IPS DF 6.9 (cell line): Measurements from ENCODE around the gene SMYD3.

ENCODE experiments used
- DNase-seq: peaks from one replicate; pipeline ENCODE4 v3.0.0-alpha.2; 2013; ENCODE audit warnings: low read depth, low spot score
- H3K27ac ChIP-seq: one replicate; pipeline ENCODE4 v1.5.1; 2013; ENCODE audit warnings: low read length, control low read depth
- H3K27me3 ChIP-seq: 2 replicates; pipeline ENCODE4 v1.6.1; 2013; ENCODE audit warnings: mild to moderate bottlenecking, low read length; ENCODE audit not compliant: control insufficient read depth, insufficient read depth
- H3K36me3 ChIP-seq: 2 replicates; pipeline ENCODE4 v1.6.1; 2013; ENCODE audit warnings: low read length; ENCODE audit not compliant: control insufficient read depth, insufficient read depth
- H3K4me1 ChIP-seq: 2 replicates; pipeline ENCODE4 v1.6.1; 2013; ENCODE audit warnings: low read length; ENCODE audit not compliant: control insufficient read depth, insufficient read depth
- H3K4me3 ChIP-seq: 2 replicates; pipeline ENCODE4 v1.5.1; 2013; ENCODE audit warnings: mild to moderate bottlenecking, low read length
- H3K9me3 ChIP-seq: 2 replicates; pipeline ENCODE4 v1.6.1; 2013; ENCODE audit warnings: low read length, inconsistent platforms; ENCODE audit not compliant: control insufficient read depth, insufficient read depth
- WGBS: extraction: QIAGEN DNeasy Blood & Tissue Kit; methylation state at CpG from one replicate; pipeline ENCODE4 v1.1.7; 2013; ENCODE audit warnings: mixed read lengths, missing lambda C conversion rate; ENCODE audit not compliant: insufficient read length, insufficient coverage; 5-methylcytosine and 5-hydroxymethylcytosine counted together

Gene SMYD3

GRCh38 chr1:246219508-246220030 lies 287.5 kb downstream of the SMYD3 start:
- Histone ChIP-seq H3K36me3 (no peaks in the 10 kb centered on the region), H3K4me3 (no peak overlapping the region), H3K27ac (no peak overlapping the region), H3K27me3 (no peaks in the 10 kb centered on the region), H3K9me3 (no peaks in the 10 kb centered on the region), H3K4me1 (peaks cover 3% of the 10 kb centered on the region; the same call in 1 of the 2 replicates)
- WGBS = no CpG with 5 or more reads among the region's 11 CpGs
- no peak for DNase-seq

GRCh38 chr1:246218686-246219085 lies 288.4 kb downstream of the SMYD3 start:
- DNase-seq = no peak
- H3K4me3 ChIP-seq = no peak overlapping the region
- H3K27ac ChIP-seq = no peak overlapping the region
- H3K4me1 ChIP-seq = peaks cover 3% of the 10 kb centered on the region; the same call in 1 of the 2 replicates
- WGBS = no CpG with 5 or more reads among the region's 2 CpGs
- H3K27me3 ChIP-seq = no peaks in the 10 kb centered on the region
- no peaks in the 10 kb centered on the region for H3K36me3 ChIP-seq
- H3K9me3 ChIP-seq = no peaks in the 10 kb centered on the region

GRCh38 chr1:246216906-246217305 lies 290.2 kb downstream of the SMYD3 start:
- Histone ChIP-seq H3K4me1 (peaks cover 3% of the 10 kb centered on the region; the same call in 1 of the 2 replicates), H3K27me3 (no peaks in the 10 kb centered on the region), H3K9me3 (no peaks in the 10 kb centered on the region), H3K36me3 (no peaks in the 10 kb centered on the region), H3K27ac (no peak overlapping the region), H3K4me3 (no peak overlapping the region)
- no peak for DNase-seq

- Histone ChIP-seq H3K27me3 (no peaks in the 10 kb centered on the region), H3K36me3 (no peaks in the 10 kb centered on the region), H3K27ac (no peak overlapping the region), H3K4me3 (no peak overlapping the region), H3K4me1 (peaks cover 3% of the 10 kb centered on the region; the same call in 1 of the 2 replicates), H3K9me3 (no peaks in the 10 kb centered on the region)
- no CpG with 5 or more reads among the region's 4 CpGs for WGBS
- DNase-seq = no peak
Observed at GRCh38 chr1:246215510-246215903, 291.6 kb downstream of the SMYD3 start.

GRCh38 chr1:246214708-246215509 lies 292.2 kb downstream of the SMYD3 start:
- Histone ChIP-seq H3K27me3 (no peaks in the 10 kb centered on the region), H3K9me3 (no peaks in the 10 kb centered on the region), H3K4me1 (peaks cover 3% of the 10 kb centered on the region; the same call in 1 of the 2 replicates), H3K4me3 (no peak overlapping the region), H3K36me3 (no peaks in the 10 kb centered on the region), H3K27ac (no peak overlapping the region)
- no CpG with 5 or more reads among the region's 9 CpGs for WGBS
- DNase-seq = no peak

GRCh38 chr1:246213947-246214346 lies 293.1 kb downstream of the SMYD3 start:
- H3K4me1 ChIP-seq = no peaks in the 10 kb centered on the region
- no CpG with 5 or more reads among the region's 1 CpG for WGBS

GRCh38 chr1:246213502-246213901 lies 293.6 kb downstream of the SMYD3 start:
- DNase-seq = no peak
- Histone ChIP-seq H3K4me3 (no peak overlapping the region), H3K27ac (no peak overlapping the region), H3K36me3 (no peaks in the 10 kb centered on the region), H3K27me3 (no peaks in the 10 kb centered on the region), H3K4me1 (no peaks in the 10 kb centered on the region), H3K9me3 (no peaks in the 10 kb centered on the region)
- WGBS = no CpG with 5 or more reads among the region's 3 CpGs

More at GRCh38 chr1:246213947-246214346, 293.1 kb downstream of the SMYD3 start:
- Histone ChIP-seq H3K27ac (no peak overlapping the region), H3K27me3 (no peaks in the 10 kb centered on the region), H3K4me3 (no peak overlapping the region), H3K36me3 (no peaks in the 10 kb centered on the region), H3K9me3 (no peaks in the 10 kb centered on the region)
- no peak for DNase-seq

GRCh38 chr1:246213036-246213435 lies 294.0 kb downstream of the SMYD3 start:
- H3K27ac ChIP-seq = no peak overlapping the region
- WGBS = no CpG with 5 or more reads among the region's 3 CpGs
- no peaks in the 10 kb centered on the region for H3K27me3 ChIP-seq
- no peaks in the 10 kb centered on the region for H3K4me1 ChIP-seq
- no peaks in the 10 kb centered on the region for H3K36me3 ChIP-seq
- no peak overlapping the region for H3K4me3 ChIP-seq
- H3K9me3 ChIP-seq = no peaks in the 10 kb centered on the region
- DNase-seq = no peak

- Histone ChIP-seq H3K27me3 (no peaks in the 10 kb centered on the region), H3K9me3 (no peaks in the 10 kb centered on the region), H3K27ac (no peak overlapping the region), H3K36me3 (no peaks in the 10 kb centered on the region), H3K4me1 (no peaks in the 10 kb centered on the region), H3K4me3 (no peak overlapping the region)
- no peak for DNase-seq
- no CpG with 5 or more reads among the region's 2 CpGs for WGBS
Observed at GRCh38 chr1:246212013-246212412, 295.1 kb downstream of the SMYD3 start.

GRCh38 chr1:246210756-246211155 lies 296.3 kb downstream of the SMYD3 start:
- Histone ChIP-seq H3K4me1 (no peaks in the 10 kb centered on the region), H3K27ac (no peak overlapping the region), H3K9me3 (no peaks in the 10 kb centered on the region), H3K36me3 (no peaks in the 10 kb centered on the region), H3K4me3 (no peak overlapping the region), H3K27me3 (no peaks in the 10 kb centered on the region)
- DNase-seq = no peak
- WGBS = no CpG with 5 or more reads among the region's 10 CpGs

- Histone ChIP-seq H3K27me3 (no peaks in the 10 kb centered on the region), H3K4me3 (no peak overlapping the region), H3K36me3 (no peaks in the 10 kb centered on the region), H3K4me1 (no peaks in the 10 kb centered on the region), H3K9me3 (no peaks in the 10 kb centered on the region), H3K27ac (no peak overlapping the region)
- no peak for DNase-seq
- WGBS = no CpG with 5 or more reads among the region's 2 CpGs
Observed at GRCh38 chr1:246208105-246208504, 299.0 kb downstream of the SMYD3 start.
